ENCODE measurements around the gene CFAP300. TPM values are rescaled to one million over a fixed set of nuclear protein-coding genes. Genes with fewer than 3 reads are reported as not detected.

CFAP300 gene
- total RNA-seq, 1 experiment from 2014 or later, result 1.7 TPM

- Histone ChIP-seq H3K4me1 (ENCODE audit: insufficient read depth, low read length) (no peaks in the 10 kb centered on the region), H2BK15ac (ENCODE audit: low read depth, low read length) (no peak overlapping the region), H4K5ac (ENCODE audit: insufficient read length, low read depth, low read length) (no peak overlapping the region), H3K14ac (ENCODE audit: insufficient read depth, low read length) (no peak overlapping the region), H3K79me1 (ENCODE audit: insufficient read depth, low read depth, low read length, poor library complexity, severe bottlenecking) (no peaks in the 10 kb centered on the region), H2BK12ac (ENCODE audit: insufficient read length, low read depth, low read length) (no peak overlapping the region), H2AK5ac (ENCODE audit: insufficient read length, low read length) (no peak overlapping the region), H3K56ac (ENCODE audit: insufficient read length, low read depth, low read length) (no peak overlapping the region), H3K18ac (ENCODE audit: insufficient read length, low read depth, low read length) (no peak overlapping the region), H2BK20ac (ENCODE audit: low read depth, low read length, poor library complexity, severe bottlenecking) (no peak overlapping the region), H2AFZ (ENCODE audit: low read length) (no peak overlapping the region), H3K79me2 (ENCODE audit: insufficient read depth, low read length) (no peaks in the 10 kb centered on the region), H3K23me2 (ENCODE audit: insufficient read length, low read depth, low read length, poor library complexity, severe bottlenecking) (no peaks in the 10 kb centered on the region), H3K4me2 (ENCODE audit: insufficient read depth, insufficient read length, low read length) (no peak overlapping the region), H3K4ac (ENCODE audit: low read depth, low read length) (no peak overlapping the region), H2BK5ac (ENCODE audit: insufficient read length, low read length) (no peak overlapping the region), H3K27ac (ENCODE audit: insufficient read length, low read depth, low read length) (no peak overlapping the region), H3K9ac (ENCODE audit: extremely low read depth, insufficient read length, low read length) (no peak overlapping the region), H2BK120ac (ENCODE audit: low read depth, low read length, poor library complexity, severe bottlenecking) (no peak overlapping the region), H4K8ac (replicated peaks; ENCODE audit: insufficient read length, low read depth, low read length) (no peak overlapping the region), H3K9me3 (ENCODE audit: control insufficient read depth, low read depth, low read length) (no peaks in the 10 kb centered on the region), H3K27me3 (ENCODE audit: insufficient read depth, low read length) (no peaks in the 10 kb centered on the region), H3K23ac (ENCODE audit: insufficient read length, low read depth, low read length) (no peak overlapping the region), H3T11ph (ENCODE audit: low read length) (no peak overlapping the region), H4K20me1 (ENCODE audit: control insufficient read depth, insufficient read depth, insufficient read length) (no peaks in the 10 kb centered on the region), H4K91ac (ENCODE audit: insufficient read length, low read depth, low read length) (no peak overlapping the region)
- H3K36me3 Mint-ChIP-seq (ENCODE audit: insufficient read depth in 1 of 3, low read depth in 3 of 3), result 0 out of 7 replicates have a peak, but pooled peaks cover 0 to 1% (median 0%) of the 10 kb centered on the region in 3 experiments
- H3K4me3 Mint-ChIP-seq, result no peak overlapping the region
- H3K4me1 Mint-ChIP-seq, result no peaks in the 10 kb centered on the region
- no peak overlapping the region for H3K27ac Mint-ChIP-seq
- DNase-seq, result no peak
- H3K27me3 Mint-ChIP-seq (ENCODE audit: low read depth), result peaks cover 2% of the 10 kb centered on the region; the same call in 1 of the 2 replicates
- no CpG with 5 or more reads among the region's 2 CpGs for WGBS (ENCODE audit: extremely low coverage, insufficient read length, low lambda C conversion rate)
- H3K9me3 Mint-ChIP-seq, result no peaks in the 10 kb centered on the region; a peak in 1 of 5 replicates
- TF ChIP-seq CTCF (conservative IDR thresholded peaks at IDR 0.05), result no peak
Measured at GRCh38 chr11:102099755-102100154, 52.5 kb downstream of the CFAP300 start.
